OCI-LY7 (cell line): ENCODE data around the gene ALK. TPM values are rescaled to one million over a fixed set of nuclear protein-coding genes. Genes with fewer than 3 reads are reported as not detected.

Source experiments
- BruUV-seq: library from RNA; stranded (reverse); fragments of 400-500 nt; replicated peaks from 2 replicates; lab custom pipeline; 2021; lab: Mats Ljungman, UMichigan
- CTCF ChIA-PET: fragments of 300-600 bp; sonication (Branson Sonifier 250); formaldehyde crosslinking; loops from one replicate; lab custom pipeline; 2022; ENCODE audit warnings: antibody characterized with exemption; ENCODE audit not compliant: unreplicated experiment; lab: Charles Lee
- POLR2A ChIA-PET: fragments of 300-600 bp; sonication (Branson Sonifier 250); formaldehyde crosslinking; loops from one replicate; lab custom pipeline; 2022; ENCODE audit warnings: antibody characterized with exemption; lab: Charles Lee
- DNase-seq: peaks from one replicate; pipeline ENCODE4 v3.0.0-alpha.2; 2015; ENCODE audit warnings: low spot score
- H2AFZ ChIP-seq: fragments of 200-600 bp; sonication (generic), shearing (Covaris generic); 2 replicates; pipeline ENCODE4 v1.6.1; 2014; ENCODE audit warnings: mild to moderate bottlenecking, antibody characterized with exemption, low read length, moderate library complexity
- H3K27ac ChIP-seq: fragments of 200-600 bp; sonication (generic); 2 replicates; pipeline ENCODE4 v1.5.1; 2014; ENCODE audit warnings: mixed run types, low read depth, mild to moderate bottlenecking, moderate library complexity, low read length, inconsistent platforms; ENCODE audit not compliant: poor library complexity, severe bottlenecking
- H3K36me3 ChIP-seq: fragments of 200-600 bp; sonication (generic); 2 replicates; pipeline ENCODE4 v1.6.1; 2014; ENCODE audit warnings: mild to moderate bottlenecking, antibody characterized with exemption, low read length, moderate library complexity, mixed read lengths; ENCODE audit not compliant: insufficient read depth
- H3K4me1 ChIP-seq: fragments of 200-600 bp; sonication (generic); 2 replicates; pipeline ENCODE4 v1.5.1; 2014; ENCODE audit warnings: mild to moderate bottlenecking, low read length; ENCODE audit not compliant: insufficient read depth, poor library complexity, severe bottlenecking
- H3K4me2 ChIP-seq: fragments of 200-600 bp; sonication (generic); 2 replicates; pipeline ENCODE4 v1.6.1; 2014; ENCODE audit warnings: mild to moderate bottlenecking, low read length
- H3K4me3 ChIP-seq: fragments of 200-600 bp; sonication (generic); 2 replicates; pipeline ENCODE4 v1.5.1; 2014; ENCODE audit warnings: mild to moderate bottlenecking, low read depth, low read length; ENCODE audit not compliant: poor library complexity, severe bottlenecking
- H3K79me2 ChIP-seq: fragments of 200-600 bp; sonication (generic); 2 replicates; pipeline ENCODE4 v1.6.1; 2016; ENCODE audit warnings: low read depth, mild to moderate bottlenecking, low read length, moderate library complexity, mixed read lengths; ENCODE audit not compliant: insufficient read depth
- H3K9me2 ChIP-seq: fragments of 200-600 bp; sonication (generic); 2 replicates; pipeline ENCODE4 v1.6.1; 2016; ENCODE audit warnings: mild to moderate bottlenecking, low read length, mixed read lengths; ENCODE audit not compliant: insufficient read depth
- H3K9me3 ChIP-seq: fragments of 200-600 bp; sonication (generic); 2 replicates; pipeline ENCODE4 v1.6.1; 2014; ENCODE audit warnings: mild to moderate bottlenecking, mixed run types, low read length, mixed read lengths
- H4K20me1 ChIP-seq: fragments of 200-600 bp; sonication (generic); 2 replicates; pipeline ENCODE4 v1.6.1; 2014; ENCODE audit warnings: mild to moderate bottlenecking, antibody characterized with exemption, low read length, moderate library complexity, mixed read lengths; ENCODE audit not compliant: insufficient read depth
- EZH2phosphoT487 ChIP-seq: fragments of 200-600 bp; sonication (generic); IDR thresholded peaks from 2 replicates; pipeline ENCODE4 v1.6.1; 2018; ENCODE audit warnings: low read depth, borderline replicate concordance, mild to moderate bottlenecking, mixed run types, antibody characterized with exemption, low read length, moderate library complexity, mixed read lengths
- intact Hi-C: fragments of 100-400 bp; cut with micrococcal nuclease; formaldehyde crosslinking; loops from one replicate; pipeline ENCODE4 v1.10.0; 2022; ENCODE audit not compliant: unreplicated experiment
- total RNA-seq, 2 experiments: library from RNA; depleted of rRNA in 1 of 2; stranded (reverse); fragments of >200 nt in 1 of 2; shearing (Covaris generic) in 1 of 2; gene quantifications; 2 replicates each; pipeline ENCODE4 v1.2.3, GENCODE V29; 2014 to 2022
- TF ChIP-seq, protein P1 (sequence below): fragments of 200-600 bp; sonication (generic); conservative IDR thresholded peaks from 2 replicates; pipeline ENCODE4 v1.5.1; 2014; ENCODE audit warnings: mild to moderate bottlenecking, antibody characterized with exemption, low read length, moderate library complexity, mixed read lengths

The ALK gene
- total RNA-seq, 2 experiments from 2014 or later = 0.09 TPM; not detected in 1

DNA sequence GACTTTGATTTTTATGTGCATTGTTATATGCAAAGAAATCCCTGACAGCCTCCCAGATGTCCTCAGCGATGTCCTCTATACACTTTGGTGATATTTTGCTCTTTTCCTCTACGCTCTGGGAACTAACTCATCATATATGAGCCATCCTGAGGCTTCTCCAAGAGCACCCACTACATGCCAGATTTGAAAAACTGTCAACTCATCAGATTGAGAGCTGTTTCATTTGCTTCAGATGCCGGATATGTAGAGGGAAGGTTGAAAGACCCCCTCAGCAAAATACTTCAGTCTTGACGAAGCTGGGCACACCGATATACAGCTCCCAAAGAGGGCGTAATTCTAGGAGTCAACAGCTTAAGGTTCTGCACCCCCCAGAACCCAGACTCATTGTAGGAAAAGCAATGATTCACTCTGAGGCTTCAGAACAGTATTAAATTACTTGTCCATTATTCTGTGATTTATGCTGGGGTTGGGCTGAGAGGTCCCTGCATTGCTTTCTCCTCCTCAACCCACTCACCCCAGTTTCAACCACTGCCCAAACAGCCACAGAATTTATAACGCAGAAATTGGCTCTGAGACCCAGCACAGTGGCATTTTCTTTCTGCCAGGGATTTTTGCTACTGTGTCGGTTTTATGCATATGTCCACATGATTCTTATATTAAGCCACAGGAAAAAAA, 341.8 kb downstream of the ALK start:
- CTCF ChIA-PET = no interaction called here
- TF ChIP-seq EZH2phosphoT487 = no peak
- TF ChIP-seq, protein P1, sequence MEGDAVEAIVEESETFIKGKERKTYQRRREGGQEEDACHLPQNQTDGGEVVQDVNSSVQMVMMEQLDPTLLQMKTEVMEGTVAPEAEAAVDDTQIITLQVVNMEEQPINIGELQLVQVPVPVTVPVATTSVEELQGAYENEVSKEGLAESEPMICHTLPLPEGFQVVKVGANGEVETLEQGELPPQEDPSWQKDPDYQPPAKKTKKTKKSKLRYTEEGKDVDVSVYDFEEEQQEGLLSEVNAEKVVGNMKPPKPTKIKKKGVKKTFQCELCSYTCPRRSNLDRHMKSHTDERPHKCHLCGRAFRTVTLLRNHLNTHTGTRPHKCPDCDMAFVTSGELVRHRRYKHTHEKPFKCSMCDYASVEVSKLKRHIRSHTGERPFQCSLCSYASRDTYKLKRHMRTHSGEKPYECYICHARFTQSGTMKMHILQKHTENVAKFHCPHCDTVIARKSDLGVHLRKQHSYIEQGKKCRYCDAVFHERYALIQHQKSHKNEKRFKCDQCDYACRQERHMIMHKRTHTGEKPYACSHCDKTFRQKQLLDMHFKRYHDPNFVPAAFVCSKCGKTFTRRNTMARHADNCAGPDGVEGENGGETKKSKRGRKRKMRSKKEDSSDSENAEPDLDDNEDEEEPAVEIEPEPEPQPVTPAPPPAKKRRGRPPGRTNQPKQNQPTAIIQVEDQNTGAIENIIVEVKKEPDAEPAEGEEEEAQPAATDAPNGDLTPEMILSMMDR = no peak
- H2AFZ ChIP-seq = no peak overlapping the region
- H3K27ac ChIP-seq = no peak overlapping the region
- no peaks in the 10 kb centered on the region for H3K36me3 ChIP-seq
- H3K4me2 ChIP-seq = no peak overlapping the region
- H3K4me1 ChIP-seq = peaks cover 3% of the 10 kb centered on the region
- no peak overlapping the region for H3K4me3 ChIP-seq
- no peaks in the 10 kb centered on the region for H4K20me1 ChIP-seq
- H3K79me2 ChIP-seq = no peaks in the 10 kb centered on the region
- intact Hi-C loops = no loop called here
- POLR2A ChIA-PET = interaction anchor here (0.6 kb wide), 1 partner anchor 102 kb away, joined by 3 read pairs; no protein-coding TSS in a partner anchor
- BruUV-seq = no TSS peak
- no peak for DNase-seq
- H3K9me3 ChIP-seq = no peaks in the 10 kb centered on the region
- H3K9me2 ChIP-seq = no peaks in the 10 kb centered on the region

- no peak overlapping the region for H3K27ac ChIP-seq
- H3K4me1 ChIP-seq = peaks cover 3% of the 10 kb centered on the region
- no peak overlapping the region for H3K4me3 ChIP-seq
- no TSS peak for BruUV-seq
- no peak for TF ChIP-seq EZH2phosphoT487
- TF ChIP-seq, protein P1 = no peak
- CTCF ChIA-PET = no interaction called here
- no peaks in the 10 kb centered on the region for H3K79me2 ChIP-seq
- POLR2A ChIA-PET = no interaction called here
- no peak overlapping the region for H2AFZ ChIP-seq
- H3K9me3 ChIP-seq = no peaks in the 10 kb centered on the region
- H3K36me3 ChIP-seq = no peaks in the 10 kb centered on the region
- H3K4me2 ChIP-seq = no peak overlapping the region
- H3K9me2 ChIP-seq = no peaks in the 10 kb centered on the region
- no peaks in the 10 kb centered on the region for H4K20me1 ChIP-seq
- no peak for DNase-seq
- intact Hi-C loops = no loop called here
Measured at GRCh38 chr2:29578084-29578598, 343.2 kb downstream of the ALK start.

- H3K4me2 ChIP-seq = no peak overlapping the region
- no peaks in the 10 kb centered on the region for H3K9me2 ChIP-seq
- no peak for DNase-seq
- H3K9me3 ChIP-seq = no peaks in the 10 kb centered on the region
- TF ChIP-seq EZH2phosphoT487 = no peak
- TF ChIP-seq, protein P1 = no peak
- no peaks in the 10 kb centered on the region for H4K20me1 ChIP-seq
- H3K27ac ChIP-seq = no peak overlapping the region
- H3K4me3 ChIP-seq = no peak overlapping the region
- POLR2A ChIA-PET = interaction anchor here (0.5 kb wide), 1 partner anchor 499 kb away, joined by 4 read pairs; no protein-coding TSS in a partner anchor
- intact Hi-C loops = no loop called here
- no TSS peak for BruUV-seq
- no peak overlapping the region for H2AFZ ChIP-seq
- H3K36me3 ChIP-seq = no peaks in the 10 kb centered on the region
- H3K79me2 ChIP-seq = no peaks in the 10 kb centered on the region
- CTCF ChIA-PET = no interaction called here
- H3K4me1 ChIP-seq = no peaks in the 10 kb centered on the region
Measured at GRCh38 chr2:29576231-29576630, 345.2 kb downstream of the ALK start.
